ENCODE results near the gene PDGFC. TPM values are rescaled to one million over a fixed set of nuclear protein-coding genes. Genes with fewer than 3 reads are reported as not detected.

The PDGFC gene
- total RNA-seq, 1 donor from 2014 or later = 82.5 TPM

DNA sequence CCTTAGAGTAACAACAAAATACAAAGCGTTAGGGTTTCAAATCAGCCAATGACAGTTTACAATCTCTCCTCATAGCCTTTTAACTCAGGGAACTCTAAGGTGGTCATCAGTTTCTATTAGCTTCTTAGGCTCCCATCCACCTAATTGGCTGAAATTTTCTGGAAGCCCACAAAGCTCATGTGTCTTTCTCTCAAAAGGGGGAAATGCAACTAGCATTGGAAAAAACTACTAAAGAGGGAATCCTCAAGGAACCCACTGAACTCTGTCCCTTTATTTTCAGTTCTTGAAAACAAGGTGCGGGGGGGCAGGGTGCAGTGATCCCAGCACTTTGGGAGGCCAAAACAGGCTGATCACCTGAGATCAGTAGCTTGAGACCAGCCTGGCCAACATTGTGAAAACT is 56.4 kb downstream of the PDGFC start:
- no peak for TF ChIP-seq CTCF (IDR thresholded peaks at IDR 0.05; ENCODE audit: insufficient read depth, low read length, poor library complexity, severe bottlenecking)
- Histone ChIP-seq H3K4me3 (ENCODE audit: low read depth, low read length) (no peak overlapping the region), H3K27me3 (ENCODE audit: control insufficient read depth, insufficient read depth, low read length) (no peaks in the 10 kb centered on the region), H3K36me3 (ENCODE audit: control insufficient read depth, insufficient read depth, low read length) (no peaks in the 10 kb centered on the region)
- no peak for DNase-seq (ENCODE audit: low read depth)

DNA sequence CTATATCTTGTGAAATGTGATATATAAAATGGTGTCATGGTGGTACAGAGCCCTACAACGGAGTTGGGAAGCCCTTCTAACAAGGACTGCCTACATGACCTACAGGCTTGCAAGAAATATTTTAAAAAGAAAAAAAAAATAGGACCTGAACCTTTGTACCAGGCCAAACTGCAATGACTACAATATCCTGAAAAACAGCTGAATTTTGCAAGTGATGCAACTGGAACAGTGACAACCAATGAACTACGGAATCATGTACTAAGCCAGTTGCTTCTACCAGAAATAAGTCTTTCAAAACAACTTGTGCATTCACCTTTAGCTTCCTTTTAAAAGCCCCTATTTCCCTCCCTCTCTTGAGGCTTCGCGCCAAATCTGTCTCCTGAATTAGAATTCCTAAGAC is 58.4 kb downstream of the PDGFC start:
- no peak overlapping the region for H3K4me3 ChIP-seq (ENCODE audit: low read depth, low read length)
- DNase-seq (ENCODE audit: low read depth) = no peak
- no peak for TF ChIP-seq CTCF (IDR thresholded peaks at IDR 0.05; ENCODE audit: insufficient read depth, low read length, poor library complexity, severe bottlenecking)
- H3K36me3 ChIP-seq (ENCODE audit: control insufficient read depth, insufficient read depth, low read length) = no peaks in the 10 kb centered on the region
- no peaks in the 10 kb centered on the region for H3K27me3 ChIP-seq (ENCODE audit: control insufficient read depth, insufficient read depth, low read length)

DNA sequence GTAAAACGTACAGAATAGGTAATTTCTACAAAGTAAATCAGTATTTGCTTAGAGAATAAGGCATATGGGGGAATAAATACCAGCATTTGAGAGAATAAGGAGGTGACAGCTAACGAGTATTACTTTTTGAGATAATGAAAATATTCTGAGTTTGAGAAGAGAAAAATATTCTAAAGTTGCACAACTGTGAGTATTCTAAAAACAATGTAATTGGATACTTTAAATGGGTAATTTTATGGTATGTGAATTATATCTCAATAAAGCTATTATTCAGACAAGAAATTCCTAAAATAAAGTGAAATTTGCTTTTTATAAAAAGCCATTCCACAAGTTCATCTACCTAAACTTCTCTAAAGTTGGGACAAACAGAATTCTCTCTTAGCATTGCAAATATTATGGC is 62.6 kb downstream of the PDGFC start:
- no peak overlapping the region for H3K4me3 ChIP-seq (ENCODE audit: low read depth, low read length)
- no peaks in the 10 kb centered on the region for H3K36me3 ChIP-seq (ENCODE audit: control insufficient read depth, insufficient read depth, low read length)
- TF ChIP-seq CTCF (IDR thresholded peaks at IDR 0.05; ENCODE audit: insufficient read depth, low read length, poor library complexity, severe bottlenecking) = no peak
- no peaks in the 10 kb centered on the region for H3K27me3 ChIP-seq (ENCODE audit: control insufficient read depth, insufficient read depth, low read length)
- no peak for DNase-seq (ENCODE audit: low read depth)

DNA sequence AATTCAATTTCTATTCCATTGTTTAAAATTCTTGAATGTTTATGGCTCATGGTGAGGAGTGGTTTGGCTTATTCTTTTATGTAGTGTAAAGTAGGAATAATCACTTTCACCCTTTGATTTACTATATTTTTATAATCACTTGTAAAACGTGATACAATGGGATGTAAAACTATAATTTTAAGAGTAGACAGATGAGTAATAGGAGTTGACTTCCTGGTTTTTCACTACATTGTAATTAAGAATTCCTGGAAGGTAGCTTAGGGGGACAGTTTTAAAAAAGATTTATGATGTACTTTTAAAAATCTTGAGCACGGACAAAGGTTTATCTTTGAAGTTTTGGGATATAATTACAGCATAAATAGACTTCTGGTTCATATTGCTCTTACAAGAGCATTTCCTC is 65.3 kb downstream of the PDGFC start:
- Histone ChIP-seq H3K36me3 (ENCODE audit: control insufficient read depth, insufficient read depth, low read length) (no peaks in the 10 kb centered on the region), H3K27me3 (ENCODE audit: control insufficient read depth, insufficient read depth, low read length) (no peaks in the 10 kb centered on the region), H3K4me3 (ENCODE audit: low read depth, low read length) (no peak overlapping the region)
- no peak for DNase-seq (ENCODE audit: low read depth)
- TF ChIP-seq CTCF (IDR thresholded peaks at IDR 0.05; ENCODE audit: insufficient read depth, low read length, poor library complexity, severe bottlenecking) = no peak

DNA sequence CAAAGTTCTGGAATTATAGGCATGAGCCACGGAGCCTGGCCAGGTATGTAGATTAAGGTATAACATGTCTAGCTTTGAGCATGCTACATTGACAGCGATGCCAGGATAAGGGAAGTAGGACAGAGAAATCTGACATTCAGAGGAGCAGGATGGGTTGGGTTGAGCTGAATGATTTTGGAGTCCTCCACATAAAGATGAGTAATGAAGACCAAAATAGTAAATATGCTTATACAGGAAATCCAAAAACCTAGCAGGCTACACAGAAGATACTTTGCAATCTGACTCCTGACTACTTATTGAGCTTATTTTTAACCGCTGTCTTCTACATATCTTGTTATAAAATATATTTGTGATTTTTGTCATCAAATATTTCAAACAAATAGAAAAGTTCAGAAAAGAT is 69.7 kb downstream of the PDGFC start:
- no peaks in the 10 kb centered on the region for H3K36me3 ChIP-seq (ENCODE audit: control insufficient read depth, insufficient read depth, low read length)
- no peaks in the 10 kb centered on the region for H3K27me3 ChIP-seq (ENCODE audit: control insufficient read depth, insufficient read depth, low read length)
- no peak for DNase-seq (ENCODE audit: low read depth)
- no peak for TF ChIP-seq CTCF (IDR thresholded peaks at IDR 0.05; ENCODE audit: insufficient read depth, low read length, poor library complexity, severe bottlenecking)
- H3K4me3 ChIP-seq (ENCODE audit: low read depth, low read length) = no peak overlapping the region

GRCh38 chr4:156898373-156899117 is 73.1 kb downstream of the PDGFC start:
- no peak for DNase-seq (ENCODE audit: low read depth)
- Histone ChIP-seq H3K4me3 (ENCODE audit: low read depth, low read length) (no peak overlapping the region), H3K27me3 (ENCODE audit: control insufficient read depth, insufficient read depth, low read length) (no peaks in the 10 kb centered on the region), H3K36me3 (ENCODE audit: control insufficient read depth, insufficient read depth, low read length) (no peaks in the 10 kb centered on the region)
- no peak for TF ChIP-seq CTCF (IDR thresholded peaks at IDR 0.05; ENCODE audit: insufficient read depth, low read length, poor library complexity, severe bottlenecking)
